H1 (cell line): ENCODE measurements around the gene DRC3. TPM values are rescaled to one million over a fixed set of nuclear protein-coding genes. Genes with fewer than 3 reads are reported as not detected.
A peak's percentile ranks its signal among the peaks of the same experiment; 100 is the strongest.

Experiments
- CHD2 ChIP-seq: IDR thresholded peaks from 2 replicates; pipeline ENCODE4 v1.6.1; 2012; ENCODE audit warnings: low read length, improper control_type of control experiment
- CREB1 ChIP-seq: IDR thresholded peaks from 2 replicates; pipeline ENCODE4 v1.6.1; 2012; ENCODE audit warnings: inconsistent platforms
- CTCF ChIP-seq, 3 experiments: IDR thresholded peaks; 1 replicate in 2 of 3; 2 replicates in 1 of 3; pipeline versions ENCODE4 v1.5.1 to v1.6.1; 2011; ENCODE audit warnings: low read length in 3 of 3, mild to moderate bottlenecking in 3 of 3, inconsistent platforms in 2 of 3, low read depth in 1 of 3, moderate library complexity in 1 of 3; ENCODE audit not compliant: insufficient read depth in 1 of 3; ENCODE audit errors: control extremely low read depth in 1 of 3
- E2F6 ChIP-seq: IDR thresholded peaks from 2 replicates; pipeline ENCODE4 v1.6.1; 2012; ENCODE audit warnings: inconsistent platforms
- HDAC2 ChIP-seq, 2 experiments: fragments of 300-600 bp in 1 of 2; sonication (generic) in 1 of 2; IDR thresholded peaks; 2 replicates each; pipeline ENCODE4 v1.6.1; 2011 to 2012; ENCODE audit warnings: low read depth in 2 of 2, low read length in 2 of 2, mild to moderate bottlenecking in 2 of 2, moderate library complexity in 2 of 2, borderline replicate concordance in 1 of 2, inconsistent platforms in 1 of 2
- KDM4A ChIP-seq: IDR thresholded peaks from one replicate; pipeline ENCODE4 v1.7.1; 2012; ENCODE audit warnings: low read depth, mild to moderate bottlenecking, moderate library complexity, low read length, inconsistent platforms; ENCODE audit not compliant: severe bottlenecking
- KDM5A ChIP-seq: fragments of 200-600 bp; IDR thresholded peaks from 2 replicates; pipeline ENCODE4 v1.7.1; 2012; ENCODE audit warnings: mild to moderate bottlenecking, low read length, inconsistent platforms, mixed read lengths
- PHF8 ChIP-seq: fragments of 200-600 bp; sonication (generic); conservative IDR thresholded peaks from 2 replicates; pipeline ENCODE4 v1.7.1; 2012; ENCODE audit warnings: low read depth, mild to moderate bottlenecking, inconsistent platforms, low read length, moderate library complexity
- SAP30 ChIP-seq: fragments of 300-600 bp; sonication (generic); IDR thresholded peaks from 2 replicates; pipeline ENCODE4 v1.7.1; 2012; ENCODE audit warnings: low read length, moderate library complexity, mild to moderate bottlenecking, inconsistent platforms; ENCODE audit not compliant: insufficient read depth, insufficient replicate concordance
- SIN3A ChIP-seq, 2 experiments: IDR thresholded peaks in 1 of 2; conservative IDR thresholded peaks in 1 of 2; 2 replicates each; pipeline ENCODE4 v1.6.1; 2011 to 2012; ENCODE audit warnings: low read length in 2 of 2, improper control_type of control experiment in 1 of 2, low read depth in 1 of 2, mild to moderate bottlenecking in 1 of 2
- SP2 ChIP-seq: IDR thresholded peaks from 2 replicates; pipeline ENCODE4 v1.6.1; 2012; ENCODE audit warnings: mild to moderate bottlenecking, low read length, inconsistent platforms
- SP4 ChIP-seq: IDR thresholded peaks from 2 replicates; pipeline ENCODE4 v1.6.1; 2012; ENCODE audit warnings: low read length, inconsistent platforms
- TCF12 ChIP-seq: IDR thresholded peaks from 2 replicates; pipeline ENCODE4 v1.6.1; 2011; ENCODE audit warnings: low read depth, mild to moderate bottlenecking, low read length
- polyA plus RNA-seq, 7 experiments: library from polyadenylated mRNA; depleted of rRNA in 3 of 7; stranded (reverse) in 5 of 7; unstranded in 2 of 7; fragments of >200 nt in 5 of 7; fragments of 200-250 nt in 2 of 7; gene quantifications; 1 replicate in 5 of 7; 2 replicates in 1 of 7; 4 replicates in 1 of 7; pipeline versions ENCODE4 v1.2.1 to v1.2.3, GENCODE V29; 2011 to 2013; ENCODE audit warnings: missing spikeins in 2 of 7, mixed read lengths in 2 of 7
- total RNA-seq: library from RNA; stranded (reverse); fragmentation: NEBNext Ultra II Directional; extraction: Animal tissue kit (Norgen Biotek cat#: 25700); gene quantifications from 2 replicates; pipeline ENCODE4 v1.2.1, GENCODE V29; 2021
- TF ChIP-seq, protein P1 (sequence below): IDR thresholded peaks from 2 replicates; pipeline ENCODE4 v1.6.1; 2012; ENCODE audit warnings: low read length, inconsistent platforms

The DRC3 gene
- total and polyA plus RNA-seq, 2 of the 8 experiments (the other 6 are each of a cell fraction or from before 2014, with no cell fraction given), result 0.59 TPM; not detected in 1

- no peak for TF ChIP-seq CTCF (IDR thresholded peaks at IDR 0.05; ENCODE audit: control extremely low read depth in 1 of 3, insufficient read depth in 1 of 3, low read depth in 1 of 3, low read length in 3 of 3)
- 0 out of 2 replicates have a peak, but pooled peaks have one; percentile 19 for TF ChIP-seq PHF8
- TF ChIP-seq SP4, result peak; percentile 98
- TF ChIP-seq, protein P1, sequence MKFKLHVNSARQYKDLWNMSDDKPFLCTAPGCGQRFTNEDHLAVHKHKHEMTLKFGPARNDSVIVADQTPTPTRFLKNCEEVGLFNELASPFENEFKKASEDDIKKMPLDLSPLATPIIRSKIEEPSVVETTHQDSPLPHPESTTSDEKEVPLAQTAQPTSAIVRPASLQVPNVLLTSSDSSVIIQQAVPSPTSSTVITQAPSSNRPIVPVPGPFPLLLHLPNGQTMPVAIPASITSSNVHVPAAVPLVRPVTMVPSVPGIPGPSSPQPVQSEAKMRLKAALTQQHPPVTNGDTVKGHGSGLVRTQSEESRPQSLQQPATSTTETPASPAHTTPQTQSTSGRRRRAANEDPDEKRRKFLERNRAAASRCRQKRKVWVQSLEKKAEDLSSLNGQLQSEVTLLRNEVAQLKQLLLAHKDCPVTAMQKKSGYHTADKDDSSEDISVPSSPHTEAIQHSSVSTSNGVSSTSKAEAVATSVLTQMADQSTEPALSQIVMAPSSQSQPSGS, result no peak
- peak; percentile 67 for TF ChIP-seq KDM4A
- peak; percentile 99 for TF ChIP-seq SP2
- TF ChIP-seq KDM5A, result no peak
- peak; percentile 97 for TF ChIP-seq SAP30
- peak; percentile 97 for TF ChIP-seq CHD2
- TF ChIP-seq CREB1, result peak; percentile 85
- TF ChIP-seq TCF12, result 0 out of 2 replicates have a peak, but pooled peaks have one; percentile 37
- peak; percentile 92 to 97 for TF ChIP-seq SIN3A (conservative IDR thresholded peaks at IDR 0.05 in 1 of 2, IDR thresholded peaks at IDR 0.05 in 1 of 2; ENCODE audit: low read depth in 1 of 2, low read length in 2 of 2)
- no peak for TF ChIP-seq E2F6
- peak in 1 of 2 experiments; percentile 41; a peak in 1 of 4 replicates for TF ChIP-seq HDAC2 (IDR thresholded peaks at IDR 0.05; ENCODE audit: borderline replicate concordance in 1 of 2, low read depth in 2 of 2, low read length in 2 of 2)
Measured at GRCh38 chr17:17972126-17972951, at the start of gene DRC3, which contains the start of gene TOM1L2 (continued).
